Nephron (organoid): Measurements from ENCODE around the gene CPLX3.
"Not testable (repeated sequence)": the region's sequence is repeated elsewhere in the genome, so short reads cannot be mapped to it uniquely, and the experiment has no call there.

Experiments
- H3K27ac Mint-ChIP-seq, 3 experiments: 2 replicates each; pipeline ENCODE4 v1.8.0; 2020; ENCODE audit warnings: mixed read lengths in 3 of 3, mild to moderate bottlenecking in 2 of 3, moderate library complexity in 1 of 3
- H3K27me3 Mint-ChIP-seq: 2 replicates; pipeline ENCODE4 v1.8.0; 2021; ENCODE audit warnings: low read depth, mild to moderate bottlenecking, moderate library complexity, mixed read lengths
- H3K36me3 Mint-ChIP-seq: 2 replicates; pipeline ENCODE4 v1.8.0; 2020; ENCODE audit warnings: low read depth, mixed read lengths
- H3K4me1 Mint-ChIP-seq: 2 replicates; pipeline ENCODE4 v1.8.0; 2020; ENCODE audit warnings: mixed read lengths
- H3K4me3 Mint-ChIP-seq, 3 experiments: 2 replicates each; pipeline ENCODE4 v1.8.0; 2020; ENCODE audit warnings: mild to moderate bottlenecking in 3 of 3, mixed read lengths in 3 of 3, moderate library complexity in 2 of 3
- H3K9me3 Mint-ChIP-seq: 2 replicates; pipeline ENCODE4 v1.8.0; 2020; ENCODE audit warnings: mixed read lengths
- CTCF ChIP-seq, 3 experiments: fragments of 200-600 bp; sonication (generic); IDR thresholded peaks; one replicate each; pipeline ENCODE4 v1.5.0; 2021; ENCODE audit warnings: antibody characterized with exemption in 3 of 3; ENCODE audit not compliant: unreplicated experiment in 3 of 3

The CPLX3 gene

GRCh38 chr15:74784426-74785193, 41.8 kb upstream of the CPLX3 start:
- H3K27ac Mint-ChIP-seq = peak overlapping the region in 1 of 3 experiments; percentile 10
- H3K9me3 Mint-ChIP-seq = no peaks in the 10 kb centered on the region
- TF ChIP-seq CTCF (IDR thresholded peaks at IDR 0.05; ENCODE audit: unreplicated experiment in 3 of 3) = no peak
- peak overlapping the region; percentile 72 to 85 (median 81) for H3K4me3 Mint-ChIP-seq
- no peaks in the 10 kb centered on the region for H3K36me3 Mint-ChIP-seq
- H3K4me1 Mint-ChIP-seq = peaks cover 61% of the 10 kb centered on the region
- H3K27me3 Mint-ChIP-seq = no peaks in the 10 kb centered on the region

GRCh38 chr15:74785194-74786032, 41.0 kb upstream of the CPLX3 start:
- H3K27me3 Mint-ChIP-seq = no peaks in the 10 kb centered on the region
- no peaks in the 10 kb centered on the region for H3K9me3 Mint-ChIP-seq
- peak overlapping the region; percentile 72 to 85 (median 81) for H3K4me3 Mint-ChIP-seq
- TF ChIP-seq CTCF (IDR thresholded peaks at IDR 0.05; ENCODE audit: unreplicated experiment in 3 of 3) = no peak
- H3K36me3 Mint-ChIP-seq = no peaks in the 10 kb centered on the region
- peaks cover 57% of the 10 kb centered on the region for H3K4me1 Mint-ChIP-seq
- peak overlapping the region in 1 of 3 experiments; percentile 10 for H3K27ac Mint-ChIP-seq

- H3K27me3 Mint-ChIP-seq, H3K27ac Mint-ChIP-seq, H3K36me3 Mint-ChIP-seq, H3K9me3 Mint-ChIP-seq: not testable (repeated sequence)
- Mint-ChIP-seq H3K4me1 (peaks cover 51% of the 10 kb centered on the region), H3K4me3 (peak overlapping the region in 2 of 3 experiments; percentile 12 to 23)
These were observed 40.3 kb upstream of the CPLX3 start for GRCh38 chr15:74786081-74786480.

- Mint-ChIP-seq H3K27me3 (no peaks in the 10 kb centered on the region), H3K27ac (no peak overlapping the region), H3K4me1 (peaks cover 51% of the 10 kb centered on the region), H3K4me3 (no peak overlapping the region), H3K9me3 (no peaks in the 10 kb centered on the region), H3K36me3 (no peaks in the 10 kb centered on the region)
- TF ChIP-seq CTCF (IDR thresholded peaks at IDR 0.05; ENCODE audit: unreplicated experiment in 3 of 3) = no peak
These were observed 39.8 kb upstream of the CPLX3 start for GRCh38 chr15:74786551-74787165.

- no peaks in the 10 kb centered on the region for H3K9me3 Mint-ChIP-seq
- TF ChIP-seq CTCF (IDR thresholded peaks at IDR 0.05; ENCODE audit: unreplicated experiment in 3 of 3) = peak; percentile 40 to 51 (median 48)
- H3K4me3 Mint-ChIP-seq = peak overlapping the region; percentile 31 to 48 (median 45)
- peaks cover 57% of the 10 kb centered on the region for H3K4me1 Mint-ChIP-seq
- H3K27me3 Mint-ChIP-seq = no peaks in the 10 kb centered on the region
- no peaks in the 10 kb centered on the region for H3K36me3 Mint-ChIP-seq
- peak overlapping the region; percentile 19 to 30 (median 25) for H3K27ac Mint-ChIP-seq
These were observed 39.0 kb upstream of the CPLX3 start for GRCh38 chr15:74787251-74788041.
